CD14-positive monocyte (primary cell): Measurements from ENCODE around the gene HOXD10. TPM values are rescaled to one million over a fixed set of nuclear protein-coding genes. Genes with fewer than 3 reads are reported as not detected.

Experiments
- DNase-seq, 3 donors: peaks; one replicate each; pipeline ENCODE4 v3.0.0-alpha.2; 2011 to 2022
- H2AFZ ChIP-seq: 2 replicates; pipeline ENCODE4 v1.6.0; 2012; ENCODE audit warnings: mild to moderate bottlenecking, low read depth, low read length, inconsistent platforms; ENCODE audit not compliant: insufficient read depth, poor library complexity, severe bottlenecking
- H3K27ac ChIP-seq, 2 donors: 1 replicate in 1 of 2; 2 replicates in 1 of 2; pipeline ENCODE4 v1.5.1; 2012 to 2013; ENCODE audit warnings: low read length in 2 of 2, control low read depth in 1 of 2, inconsistent platforms in 1 of 2, low read depth in 1 of 2, mild to moderate bottlenecking in 1 of 2
- H3K27me3 ChIP-seq, 2 donors: one replicate each; pipeline versions ENCODE4 v1.6.0 to v1.6.1; 2011 to 2013; ENCODE audit warnings: low read length in 2 of 2; ENCODE audit not compliant: control insufficient read depth in 2 of 2, insufficient read depth in 2 of 2
- H3K36me3 ChIP-seq, 2 donors: replicated peaks in 1 of 2; 1 replicate in 1 of 2; 2 replicates in 1 of 2; pipeline versions ENCODE4 v1.5.1 to v1.6.1; 2012 to 2013; ENCODE audit warnings: low read length in 2 of 2, control low read depth in 1 of 2, inconsistent platforms in 1 of 2, mild to moderate bottlenecking in 1 of 2; ENCODE audit not compliant: insufficient read depth in 2 of 2, control insufficient read depth in 1 of 2
- H3K4me1 ChIP-seq, 2 donors: 1 replicate in 1 of 2; 2 replicates in 1 of 2; pipeline versions ENCODE4 v1.5.1 to v1.6.1; 2012 to 2013; ENCODE audit warnings: low read length in 2 of 2, control low read depth in 1 of 2, inconsistent platforms in 1 of 2, mild to moderate bottlenecking in 1 of 2, moderate library complexity in 1 of 2; ENCODE audit not compliant: insufficient read depth in 2 of 2, control insufficient read depth in 1 of 2
- H3K4me2 ChIP-seq: replicated peaks from 2 replicates; pipeline ENCODE3; 2012; ENCODE audit warnings: low read length, moderate library complexity, mild to moderate bottlenecking; ENCODE audit not compliant: poor library complexity, severe bottlenecking; ENCODE audit errors: extremely low read depth
- H3K4me3 ChIP-seq, 3 experiments: fragments of 200-600 bp in 1 of 3; sonication (generic) in 1 of 3; replicated peaks in 1 of 3; 1 replicate in 2 of 3; 2 replicates in 1 of 3; pipeline ENCODE4 v1.5.1; 2011 to 2013; ENCODE audit warnings: low read length in 3 of 3, mild to moderate bottlenecking in 3 of 3, control low read depth in 2 of 3, low read depth in 2 of 3, inconsistent platforms in 1 of 3, moderate library complexity in 1 of 3
- H3K79me2 ChIP-seq: 2 replicates; pipeline ENCODE4 v1.6.0; 2012; ENCODE audit warnings: mild to moderate bottlenecking, control low read depth, inconsistent platforms, low read length, moderate library complexity; ENCODE audit not compliant: insufficient read depth
- H3K9ac ChIP-seq: 2 replicates; pipeline ENCODE4 v1.6.0; 2017; ENCODE audit warnings: low read length, mild to moderate bottlenecking; ENCODE audit not compliant: insufficient read depth, poor library complexity, severe bottlenecking
- H3K9me3 ChIP-seq, 2 donors: replicated peaks in 1 of 2; 1 replicate in 1 of 2; 2 replicates in 1 of 2; pipeline versions ENCODE4 v1.5.1 to v1.6.1; 2012 to 2013; ENCODE audit warnings: low read length in 2 of 2, control low read depth in 1 of 2; ENCODE audit not compliant: control insufficient read depth in 1 of 2, insufficient read depth in 1 of 2
- H4K20me1 ChIP-seq: 2 replicates; pipeline ENCODE4 v1.6.0; 2012; ENCODE audit warnings: mild to moderate bottlenecking, low read length, control low read depth, moderate library complexity; ENCODE audit not compliant: insufficient read depth
- H3K27ac Mint-ChIP-seq, 7 donors: one replicate each; pipeline ENCODE4 v1.8.0; 2020; ENCODE audit warnings: mild to moderate bottlenecking in 7 of 7, mixed read lengths in 7 of 7, moderate library complexity in 6 of 7, inconsistent platforms in 2 of 7
- H3K27me3 Mint-ChIP-seq, 3 donors: one replicate each; pipeline ENCODE4 v1.8.0; 2021 to 2022; ENCODE audit warnings: low read depth in 3 of 3, mild to moderate bottlenecking in 3 of 3, mixed read lengths in 3 of 3, moderate library complexity in 3 of 3, inconsistent platforms in 1 of 3
- H3K36me3 Mint-ChIP-seq, 2 donors: one replicate each; pipeline ENCODE4 v1.8.0; 2020; ENCODE audit warnings: mixed read lengths in 2 of 2, inconsistent platforms in 1 of 2, mild to moderate bottlenecking in 1 of 2
- H3K4me1 Mint-ChIP-seq: one replicate; pipeline ENCODE4 v1.8.0; 2020; ENCODE audit warnings: mild to moderate bottlenecking, mixed read lengths
- H3K4me3 Mint-ChIP-seq, 2 donors: one replicate each; pipeline ENCODE4 v1.8.0; 2020; ENCODE audit warnings: mild to moderate bottlenecking in 2 of 2, mixed read lengths in 2 of 2, moderate library complexity in 1 of 2
- H3K9me3 Mint-ChIP-seq, 7 donors: one replicate each; pipeline ENCODE4 v1.8.0; 2020 to 2022; ENCODE audit warnings: mixed read lengths in 7 of 7, mild to moderate bottlenecking in 6 of 7, moderate library complexity in 6 of 7, inconsistent platforms in 2 of 7
- WGBS: methylation state at CpG from one replicate; pipeline ENCODE4 v1.1.5; 2013; ENCODE audit warnings: missing lambda C conversion rate; ENCODE audit not compliant: insufficient coverage; 5-methylcytosine and 5-hydroxymethylcytosine counted together
- intact Hi-C, 2 donors: fragments of 100-400 bp; cut with micrococcal nuclease; formaldehyde crosslinking; loops; one replicate each; pipeline versions ENCODE4 v1.15.0 to v1.15.1; 2023
- polyA plus RNA-seq, 3 donors: library from polyadenylated mRNA; depleted of rRNA in 1 of 3; unstranded in 2 of 3; stranded (reverse) in 1 of 3; fragments of 300-500 nt in 2 of 3; fragments of >200 nt in 1 of 3; fragmentation: Illumina TruSeq in 2 of 3; gene quantifications; 1 replicate in 2 of 3; 2 replicates in 1 of 3; pipeline ENCODE4 v1.2.3, GENCODE V29; 2012 to 2021
- TF ChIP-seq, protein P1 (sequence below): fragments of 200-600 bp; IDR thresholded peaks from one replicate; pipeline ENCODE4 v1.8.0; 2022; ENCODE audit warnings: antibody characterized with exemption, mild to moderate bottlenecking

The HOXD10 gene
- polyA plus RNA-seq, 3 donors, result not detected

DNA sequence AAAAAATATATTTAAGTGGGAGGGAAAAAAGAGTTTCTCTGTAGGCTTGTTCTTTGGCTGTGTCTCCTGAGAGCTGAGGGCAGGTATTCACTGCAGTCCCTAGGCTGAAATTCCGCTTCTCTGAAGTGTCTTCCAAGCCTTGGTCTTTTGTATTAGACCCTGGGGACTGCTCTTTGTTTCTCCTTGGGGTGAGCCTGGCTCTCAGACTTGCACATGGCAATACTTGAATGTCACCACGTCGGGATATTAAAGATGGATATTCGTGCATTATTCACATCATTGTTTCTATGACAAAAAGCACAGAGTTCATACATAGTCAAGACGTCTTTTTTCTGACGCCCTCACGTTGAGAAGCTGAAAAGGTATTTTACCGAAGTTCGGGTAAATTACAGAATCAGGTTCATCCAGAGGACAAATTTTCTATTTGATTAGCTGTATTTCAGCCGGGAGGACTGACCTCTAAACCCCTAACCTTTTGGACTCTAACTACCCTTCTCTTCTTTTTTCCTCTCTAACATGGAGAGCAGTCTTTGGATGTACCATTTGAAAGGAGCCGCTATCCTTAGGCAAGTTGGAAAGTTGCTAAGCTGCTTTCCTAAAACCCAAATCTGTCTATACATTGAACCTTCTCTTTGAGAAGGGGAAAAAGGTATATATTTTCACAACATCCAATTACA is 38.1 kb downstream of the HOXD10 start:
- peaks cover 0 to 34% (median 11%) of the 10 kb centered on the region in 7 donors for H3K9me3 Mint-ChIP-seq
- no peak overlapping the region for H3K27ac Mint-ChIP-seq
- H3K27me3 Mint-ChIP-seq, result peaks cover 92 to 100% (median 96%) of the 10 kb centered on the region in 3 donors
- peaks cover 10% of the 10 kb centered on the region for H3K4me1 Mint-ChIP-seq
- Histone ChIP-seq H3K27me3 (peaks cover 91 to 100% of the 10 kb centered on the region in 2 donors), H2AFZ (no peak overlapping the region), H3K36me3 (no peaks in the 10 kb centered on the region), H3K4me1 (no peaks in the 10 kb centered on the region), H3K27ac (no peak overlapping the region), H3K4me2 (no peak overlapping the region), H3K4me3 (no peak overlapping the region), H3K79me2 (no peaks in the 10 kb centered on the region), H3K9ac (no peak overlapping the region), H3K9me3 (peaks cover 0 to 49% of the 10 kb centered on the region in 2 donors), H4K20me1 (no peaks in the 10 kb centered on the region)
- TF ChIP-seq, protein P1, sequence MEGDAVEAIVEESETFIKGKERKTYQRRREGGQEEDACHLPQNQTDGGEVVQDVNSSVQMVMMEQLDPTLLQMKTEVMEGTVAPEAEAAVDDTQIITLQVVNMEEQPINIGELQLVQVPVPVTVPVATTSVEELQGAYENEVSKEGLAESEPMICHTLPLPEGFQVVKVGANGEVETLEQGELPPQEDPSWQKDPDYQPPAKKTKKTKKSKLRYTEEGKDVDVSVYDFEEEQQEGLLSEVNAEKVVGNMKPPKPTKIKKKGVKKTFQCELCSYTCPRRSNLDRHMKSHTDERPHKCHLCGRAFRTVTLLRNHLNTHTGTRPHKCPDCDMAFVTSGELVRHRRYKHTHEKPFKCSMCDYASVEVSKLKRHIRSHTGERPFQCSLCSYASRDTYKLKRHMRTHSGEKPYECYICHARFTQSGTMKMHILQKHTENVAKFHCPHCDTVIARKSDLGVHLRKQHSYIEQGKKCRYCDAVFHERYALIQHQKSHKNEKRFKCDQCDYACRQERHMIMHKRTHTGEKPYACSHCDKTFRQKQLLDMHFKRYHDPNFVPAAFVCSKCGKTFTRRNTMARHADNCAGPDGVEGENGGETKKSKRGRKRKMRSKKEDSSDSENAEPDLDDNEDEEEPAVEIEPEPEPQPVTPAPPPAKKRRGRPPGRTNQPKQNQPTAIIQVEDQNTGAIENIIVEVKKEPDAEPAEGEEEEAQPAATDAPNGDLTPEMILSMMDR, result no peak
- 46% methylated on average over 9 of the region's 11 CpGs for WGBS
- H3K4me3 Mint-ChIP-seq, result peak overlapping the region in 1 of 2 donors; percentile 72
- DNase-seq, result no peak
- peaks cover 0 to 4% of the 10 kb centered on the region in 2 donors for H3K36me3 Mint-ChIP-seq
- intact Hi-C loops, result no loop called here

DNA sequence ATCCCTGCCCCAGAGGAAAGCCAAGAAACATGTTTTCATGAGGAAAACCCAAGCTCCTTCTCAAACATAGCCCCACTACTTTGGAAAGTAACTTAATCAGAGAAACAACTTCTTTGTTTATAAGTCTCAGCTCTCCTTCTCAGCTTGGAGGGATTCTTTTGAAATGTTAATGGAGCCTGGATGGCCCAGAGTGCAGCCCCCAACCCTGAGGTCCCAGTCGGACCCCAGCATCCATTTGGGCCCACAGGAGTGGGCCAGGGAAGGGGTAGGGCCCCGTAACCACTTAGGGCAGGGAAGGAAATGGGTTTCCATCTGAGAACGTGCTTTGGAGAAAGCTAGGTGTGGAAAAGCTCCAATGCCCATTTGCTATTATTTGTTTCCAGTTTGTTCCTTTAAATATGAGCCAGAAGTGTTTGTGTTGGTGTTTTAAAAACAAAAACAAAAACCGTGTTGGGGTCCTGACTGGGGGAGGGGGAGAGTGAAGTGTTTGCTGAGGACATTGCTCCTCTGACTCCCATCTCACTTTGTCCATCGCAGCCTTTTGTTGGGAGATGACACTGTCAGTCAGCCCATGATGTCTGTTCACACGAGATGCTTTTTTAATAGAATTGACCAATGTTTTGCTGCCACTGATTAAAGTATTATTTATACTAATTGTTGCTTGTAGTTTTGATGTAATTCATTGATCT is 38.9 kb downstream of the HOXD10 start:
- Mint-ChIP-seq H3K4me1 (peaks cover 12% of the 10 kb centered on the region), H3K36me3 (peaks cover 0 to 4% of the 10 kb centered on the region in 2 donors), H3K27ac (no peak overlapping the region), H3K27me3 (peaks cover 92 to 100% (median 96%) of the 10 kb centered on the region in 3 donors), H3K4me3 (peak overlapping the region in 1 of 2 donors; percentile 72), H3K9me3 (peaks cover 0 to 34% (median 12%) of the 10 kb centered on the region in 7 donors)
- H3K4me2 ChIP-seq, result no peak overlapping the region
- WGBS, result 11% methylated on average over 2 of the region's 6 CpGs
- DNase-seq, result no peak
- no peaks in the 10 kb centered on the region for H3K79me2 ChIP-seq
- H3K27me3 ChIP-seq, result peaks cover 91 to 100% of the 10 kb centered on the region in 2 donors
- peaks cover 0 to 41% of the 10 kb centered on the region in 2 donors for H3K9me3 ChIP-seq
- no peaks in the 10 kb centered on the region for H4K20me1 ChIP-seq
- H3K4me1 ChIP-seq, result no peaks in the 10 kb centered on the region
- TF ChIP-seq, protein P1, result no peak
- H2AFZ ChIP-seq, result no peak overlapping the region
- no peak overlapping the region for H3K9ac ChIP-seq
- no peak overlapping the region for H3K27ac ChIP-seq
- intact Hi-C loops, result no loop called here
- H3K36me3 ChIP-seq, result no peaks in the 10 kb centered on the region
- no peak overlapping the region for H3K4me3 ChIP-seq
